MM.1S (cell line): Measurements from ENCODE around the gene ART3.

Experiments used
- CTCF ChIP-seq: fragments of 300-600 bp; sonication (generic); IDR thresholded peaks from 2 replicates; pipeline ENCODE4 v1.5.1; 2016; ENCODE audit warnings: antibody characterized with exemption, low read length, mixed read lengths
- EZH2 ChIP-seq: fragments of 300-600 bp; sonication (generic); optimal IDR thresholded peaks from 2 replicates; pipeline ENCODE3; 2017; ENCODE audit warnings: low read depth, mild to moderate bottlenecking, antibody characterized with exemption, low read length, mixed read lengths
- EZH2phosphoT487 ChIP-seq: fragments of 300-600 bp; sonication (generic); IDR thresholded peaks from 2 replicates; pipeline ENCODE4 v1.6.1; 2018; ENCODE audit warnings: antibody characterized with exemption, low read length

GRCh38 chr4:76036855-76037254 lies 37.7 kb upstream of the ART3 start:
- TF ChIP-seq CTCF (no peak; the same call in 1 of the 2 replicates), EZH2 (no peak), EZH2phosphoT487 (no peak)
